ENCODE data around the gene ABR.
"Not testable (repeated sequence)": the region's sequence is repeated elsewhere in the genome, so short reads cannot be mapped to it uniquely, and the experiment has no call there.

The ABR gene

DNA sequence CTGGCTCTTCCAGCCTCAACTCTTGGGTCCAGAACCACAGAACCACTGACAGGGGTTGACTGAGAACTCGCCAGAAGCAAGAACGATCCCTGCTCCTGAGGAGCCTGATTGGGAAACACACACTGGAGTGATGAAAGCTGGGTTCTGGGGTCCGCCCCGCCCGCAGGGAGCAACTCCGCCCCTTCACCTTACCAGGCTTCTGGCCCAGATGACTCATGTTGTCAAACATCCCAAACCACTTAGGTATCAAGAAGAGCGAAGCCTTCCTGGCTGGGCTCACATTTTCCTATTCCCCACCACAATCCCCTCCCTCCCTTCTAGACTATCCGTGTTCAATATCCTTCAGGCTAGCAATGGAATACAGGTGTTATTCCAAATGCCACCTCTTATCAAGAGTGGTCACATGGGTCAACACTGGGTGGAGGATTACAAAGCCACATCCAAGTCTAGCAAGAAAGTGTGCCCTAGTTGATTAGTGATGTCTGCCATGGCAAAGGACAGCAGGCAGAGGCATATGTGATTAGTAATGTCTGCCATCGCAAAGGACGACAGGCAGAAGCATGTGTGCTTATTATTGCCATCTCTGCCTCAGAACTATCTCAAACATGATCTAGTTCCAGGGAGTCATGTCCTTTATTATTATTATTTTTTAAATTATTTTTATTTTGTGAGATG is 112.4 kb downstream of the ABR start:
- H3K36me3 ChIP-seq (ENCODE audit: control insufficient read depth in 2 of 2, insufficient read depth in 2 of 2, low read length in 2 of 2) = peaks cover 43 to 61% of the 10 kb centered on the region in 2 donors
- H3K4me1 ChIP-seq (ENCODE audit: control insufficient read depth, insufficient read depth, low read length) = no peaks in the 10 kb centered on the region
- no peaks in the 10 kb centered on the region for H3K9me3 ChIP-seq (ENCODE audit: control insufficient read depth in 2 of 2, low read length in 2 of 2)
- no peak overlapping the region for H3K27ac ChIP-seq (ENCODE audit: low read length)
- H3K27me3 ChIP-seq (ENCODE audit: control insufficient read depth in 1 of 2, insufficient read depth in 2 of 2, low read length in 2 of 2) = no peaks in the 10 kb centered on the region
- H3K9ac ChIP-seq (ENCODE audit: low read length in 2 of 2) = no peak overlapping the region
- no peak overlapping the region for H3K4me3 ChIP-seq (ENCODE audit: low read length in 2 of 2)

DNA sequence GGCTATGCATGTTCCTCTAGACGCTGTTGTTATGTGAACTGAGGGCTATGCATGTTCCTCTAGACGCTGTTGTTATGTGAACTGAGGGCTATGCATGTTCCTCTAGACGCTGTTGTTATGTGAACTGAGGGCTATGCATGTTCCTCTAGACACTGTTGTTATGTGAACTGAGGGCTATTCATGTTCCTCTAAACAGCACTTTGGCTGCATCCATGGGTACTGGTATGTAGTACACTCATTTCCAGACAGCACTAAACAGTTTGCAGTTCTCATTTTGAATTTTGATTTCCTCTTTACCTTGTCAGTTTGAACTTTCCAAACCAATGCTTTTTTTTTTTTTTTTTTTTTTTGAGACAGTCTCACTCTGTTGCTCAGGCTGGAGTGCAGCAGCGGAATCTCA is 114.4 kb downstream of the ABR start:
- H3K36me3 ChIP-seq (ENCODE audit: control insufficient read depth in 2 of 2, insufficient read depth in 2 of 2, low read length in 2 of 2) = peaks cover 41 to 55% of the 10 kb centered on the region in 2 donors
- not testable (repeated sequence) for H3K27ac ChIP-seq (ENCODE audit: low read length); H3K27me3 ChIP-seq (ENCODE audit: control insufficient read depth in 1 of 2, insufficient read depth in 2 of 2, low read length in 2 of 2); H3K9me3 ChIP-seq (ENCODE audit: control insufficient read depth in 2 of 2, low read length in 2 of 2); H3K4me1 ChIP-seq (ENCODE audit: control insufficient read depth, insufficient read depth, low read length); H3K9ac ChIP-seq (ENCODE audit: low read length in 2 of 2); H3K4me3 ChIP-seq (ENCODE audit: low read length in 2 of 2)

DNA sequence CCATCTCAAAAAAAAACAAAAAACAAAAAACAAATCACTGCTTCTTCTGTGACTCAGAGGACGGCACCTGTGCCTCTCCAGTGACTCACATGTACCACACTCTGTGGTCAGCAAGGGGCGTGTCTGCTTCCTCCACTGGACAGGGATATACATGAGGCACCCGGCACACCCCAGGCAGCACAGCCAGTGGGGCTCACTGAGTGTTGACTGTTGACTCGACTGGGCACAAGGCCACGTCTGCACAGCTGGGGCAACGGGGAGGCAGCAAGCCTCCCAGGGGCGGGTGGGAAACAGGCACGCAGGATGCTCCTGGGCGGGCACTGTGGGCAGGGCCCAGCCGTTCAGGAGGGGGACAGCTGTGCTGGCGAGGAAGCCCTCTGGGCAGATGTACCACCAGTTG is 118.8 kb downstream of the ABR start:
- Histone ChIP-seq H3K4me1 (ENCODE audit: control insufficient read depth, insufficient read depth, low read length) (peaks cover 6% of the 10 kb centered on the region), H3K27ac (ENCODE audit: low read length) (no peak overlapping the region), H3K27me3 (ENCODE audit: control insufficient read depth in 1 of 2, insufficient read depth in 2 of 2, low read length in 2 of 2) (no peaks in the 10 kb centered on the region), H3K9ac (ENCODE audit: low read length in 2 of 2) (no peak overlapping the region), H3K4me3 (ENCODE audit: low read length in 2 of 2) (no peak overlapping the region), H3K9me3 (ENCODE audit: control insufficient read depth in 2 of 2, low read length in 2 of 2) (no peaks in the 10 kb centered on the region), H3K36me3 (ENCODE audit: control insufficient read depth in 2 of 2, insufficient read depth in 2 of 2, low read length in 2 of 2) (peaks cover 33 to 47% of the 10 kb centered on the region in 2 donors)

DNA sequence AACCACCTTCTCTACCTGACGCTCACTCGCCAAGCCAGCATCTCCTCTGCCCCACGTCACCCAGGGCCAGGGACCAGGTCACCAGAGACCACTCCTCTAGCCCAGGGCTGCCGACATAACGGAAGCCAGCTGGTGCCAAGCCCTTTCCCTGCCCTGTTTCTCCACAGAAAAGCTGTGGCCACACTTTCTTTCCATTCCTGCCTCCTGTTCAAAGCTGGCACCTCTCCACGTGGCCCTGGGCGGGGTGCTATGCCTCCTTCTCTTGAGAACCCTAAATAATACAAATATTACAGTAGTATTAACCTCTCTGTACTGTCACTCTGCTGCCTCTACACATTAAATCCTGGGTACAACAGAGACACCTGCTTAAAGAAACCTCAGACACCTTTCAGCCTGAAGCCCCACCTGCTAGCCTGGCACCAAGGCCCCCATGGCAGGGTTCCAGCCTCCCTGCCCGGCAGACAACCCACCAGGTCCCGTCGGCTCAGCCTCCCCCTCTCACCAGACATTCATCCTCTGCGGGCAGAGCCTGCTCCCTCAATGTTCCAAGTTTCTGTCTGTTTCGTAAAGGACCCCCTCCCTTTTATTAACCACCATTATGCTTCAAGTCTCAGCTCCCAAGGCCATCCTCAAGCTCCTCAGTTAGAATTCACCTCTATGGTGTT is 120.5 kb downstream of the ABR start:
- H3K4me3 ChIP-seq (ENCODE audit: low read length in 2 of 2) = no peak overlapping the region
- H3K4me1 ChIP-seq (ENCODE audit: control insufficient read depth, insufficient read depth, low read length) = peaks cover 8% of the 10 kb centered on the region
- H3K9ac ChIP-seq (ENCODE audit: low read length in 2 of 2) = no peak overlapping the region
- H3K27ac ChIP-seq (ENCODE audit: low read length) = no peak overlapping the region
- no peaks in the 10 kb centered on the region for H3K9me3 ChIP-seq (ENCODE audit: control insufficient read depth in 2 of 2, low read length in 2 of 2)
- H3K27me3 ChIP-seq (ENCODE audit: control insufficient read depth in 1 of 2, insufficient read depth in 2 of 2, low read length in 2 of 2) = no peaks in the 10 kb centered on the region
- H3K36me3 ChIP-seq (ENCODE audit: control insufficient read depth in 2 of 2, insufficient read depth in 2 of 2, low read length in 2 of 2) = peaks cover 27 to 41% of the 10 kb centered on the region in 2 donors

DNA sequence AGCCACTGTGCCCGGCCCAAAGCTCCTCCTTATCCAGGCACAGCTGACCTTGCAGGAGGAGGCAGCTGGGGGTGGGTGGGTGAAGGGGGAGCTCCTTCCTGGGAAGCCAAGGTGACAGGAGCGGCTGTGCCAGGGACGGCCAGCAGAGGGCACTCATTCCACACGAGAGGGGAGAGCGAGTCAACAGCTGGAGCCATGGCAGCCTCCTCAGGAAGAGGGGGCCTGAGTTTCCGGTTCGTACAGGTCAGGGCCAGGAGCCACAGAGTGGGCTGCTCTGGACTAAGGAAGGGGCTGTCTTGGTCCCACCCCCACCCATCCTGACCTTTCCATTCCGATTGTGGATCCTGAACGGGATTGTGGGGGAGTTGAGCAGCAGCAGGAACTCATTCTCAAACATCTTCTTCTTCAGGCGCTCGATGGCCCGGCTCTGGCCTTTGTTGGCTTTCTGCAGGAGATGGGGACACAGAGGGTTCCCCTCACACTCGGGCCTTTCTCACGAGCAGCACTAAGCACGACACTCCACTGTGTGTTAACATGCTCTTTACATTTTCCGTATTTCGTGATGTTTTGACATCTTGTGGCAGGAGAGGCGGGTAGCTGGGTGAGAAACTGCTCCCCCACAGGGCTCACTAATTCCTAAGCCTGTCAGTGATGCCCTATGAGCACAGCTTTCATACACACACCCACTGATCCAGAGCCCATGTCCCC is 121.2 kb downstream of the ABR start:
- Histone ChIP-seq H3K9ac (ENCODE audit: low read length in 2 of 2) (no peak overlapping the region), H3K9me3 (ENCODE audit: control insufficient read depth in 2 of 2, low read length in 2 of 2) (no peaks in the 10 kb centered on the region), H3K36me3 (ENCODE audit: control insufficient read depth in 2 of 2, insufficient read depth in 2 of 2, low read length in 2 of 2) (peaks cover 33 to 45% of the 10 kb centered on the region in 2 donors), H3K27me3 (ENCODE audit: control insufficient read depth in 1 of 2, insufficient read depth in 2 of 2, low read length in 2 of 2) (no peaks in the 10 kb centered on the region), H3K27ac (ENCODE audit: low read length) (no peak overlapping the region), H3K4me3 (ENCODE audit: low read length in 2 of 2) (no peak overlapping the region), H3K4me1 (ENCODE audit: control insufficient read depth, insufficient read depth, low read length) (peaks cover 8% of the 10 kb centered on the region)

DNA sequence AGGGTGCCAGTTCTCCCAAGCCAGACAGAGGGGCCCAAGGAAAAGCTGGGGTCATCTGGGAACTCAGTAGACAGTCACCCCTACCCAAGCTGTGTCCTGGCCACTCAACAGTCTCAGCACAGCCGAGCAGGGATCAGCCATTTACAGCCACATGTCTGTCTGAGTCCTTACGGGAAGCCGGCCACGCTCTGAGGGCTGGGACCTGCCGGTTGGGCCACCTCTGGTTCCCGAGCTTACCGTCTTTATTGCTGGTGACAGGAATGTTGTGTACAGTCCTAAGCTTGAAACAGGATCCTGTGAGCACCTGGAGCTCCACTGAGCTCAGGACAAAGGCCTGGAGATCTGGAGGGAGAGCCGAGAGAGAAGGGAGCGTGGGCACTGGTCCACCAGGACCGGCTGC is 123.0 kb downstream of the ABR start:
- Histone ChIP-seq H3K9ac (ENCODE audit: low read length in 2 of 2) (no peak overlapping the region), H3K27me3 (ENCODE audit: control insufficient read depth in 1 of 2, insufficient read depth in 2 of 2, low read length in 2 of 2) (no peaks in the 10 kb centered on the region), H3K27ac (ENCODE audit: low read length) (no peak overlapping the region), H3K9me3 (ENCODE audit: control insufficient read depth in 2 of 2, low read length in 2 of 2) (no peaks in the 10 kb centered on the region), H3K4me3 (ENCODE audit: low read length in 2 of 2) (no peak overlapping the region), H3K4me1 (ENCODE audit: control insufficient read depth, insufficient read depth, low read length) (peaks cover 8% of the 10 kb centered on the region), H3K36me3 (ENCODE audit: control insufficient read depth in 2 of 2, insufficient read depth in 2 of 2, low read length in 2 of 2) (peaks cover 33 to 37% of the 10 kb centered on the region in 2 donors)

DNA sequence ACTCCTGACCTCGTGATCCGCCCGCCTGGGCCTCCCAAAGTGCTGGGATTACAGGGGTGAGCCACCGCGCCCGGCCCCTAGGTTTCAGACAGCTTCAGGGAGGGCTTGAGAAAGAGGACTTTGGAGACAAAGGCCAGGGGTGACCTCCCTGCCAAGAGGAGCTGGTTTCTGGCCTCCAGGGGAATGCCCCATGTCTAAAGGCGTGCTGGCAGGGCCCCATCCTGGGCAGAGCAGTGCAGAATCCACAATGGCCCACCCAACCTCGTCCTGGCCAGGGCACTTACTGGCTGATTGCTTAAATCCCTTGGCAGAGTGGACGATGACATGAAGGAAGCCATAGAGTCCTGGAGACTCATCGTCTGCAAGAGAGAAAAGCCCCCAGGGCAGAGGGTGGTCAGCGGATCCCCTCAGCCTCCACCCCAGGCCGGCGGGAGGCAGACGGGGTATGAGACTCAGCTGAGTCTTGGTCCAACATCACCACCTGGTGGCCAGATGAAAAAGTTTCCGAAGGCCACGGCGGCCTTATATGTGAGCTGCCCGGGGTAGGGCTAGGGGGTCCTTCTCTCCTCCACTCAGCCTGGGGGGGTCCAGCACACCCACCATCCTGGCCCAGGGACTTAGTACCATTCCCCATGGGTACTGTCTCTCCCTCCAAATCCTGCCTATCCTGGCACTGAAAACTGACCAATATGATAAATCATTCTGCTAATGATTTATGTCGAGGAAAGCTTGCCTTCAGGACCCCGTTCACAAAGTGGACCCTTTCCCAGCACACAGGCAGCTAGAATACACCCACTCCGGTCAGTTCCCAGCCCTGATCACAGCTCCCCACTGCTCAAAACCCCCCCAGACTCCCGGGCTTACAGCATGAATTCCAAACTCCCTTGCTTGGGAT is 123.8 kb downstream of the ABR start:
- Histone ChIP-seq H3K4me3 (ENCODE audit: low read length in 2 of 2) (no peak overlapping the region), H3K36me3 (ENCODE audit: control insufficient read depth in 2 of 2, insufficient read depth in 2 of 2, low read length in 2 of 2) (peaks cover 32 to 35% of the 10 kb centered on the region in 2 donors), H3K9me3 (ENCODE audit: control insufficient read depth in 2 of 2, low read length in 2 of 2) (no peaks in the 10 kb centered on the region), H3K4me1 (ENCODE audit: control insufficient read depth, insufficient read depth, low read length) (peaks cover 8% of the 10 kb centered on the region), H3K9ac (ENCODE audit: low read length in 2 of 2) (no peak overlapping the region), H3K27ac (ENCODE audit: low read length) (no peak overlapping the region), H3K27me3 (ENCODE audit: control insufficient read depth in 1 of 2, insufficient read depth in 2 of 2, low read length in 2 of 2) (no peaks in the 10 kb centered on the region)

DNA sequence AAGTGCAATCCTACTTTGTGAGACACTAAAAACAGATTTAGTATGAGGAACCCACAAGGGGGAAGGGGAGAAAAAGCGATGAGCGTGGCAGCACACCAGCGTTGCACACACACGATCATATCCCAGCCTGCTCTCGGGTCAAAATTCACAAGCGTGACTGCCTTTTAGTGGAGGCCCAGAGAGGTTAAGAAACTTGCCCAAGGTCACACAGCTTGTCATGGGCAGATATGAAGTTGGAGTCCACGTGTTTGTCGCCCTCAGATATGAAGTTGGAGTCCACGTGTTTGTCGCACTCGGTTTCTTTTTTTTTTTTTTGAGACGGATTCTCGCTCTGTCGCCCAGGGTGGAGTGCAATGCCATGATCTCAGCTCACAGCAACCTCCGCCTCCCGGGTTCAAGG is 124.5 kb downstream of the ABR start:
- peaks cover 8% of the 10 kb centered on the region for H3K4me1 ChIP-seq (ENCODE audit: control insufficient read depth, insufficient read depth, low read length)
- H3K27ac ChIP-seq (ENCODE audit: low read length) = no peak overlapping the region
- no peaks in the 10 kb centered on the region for H3K9me3 ChIP-seq (ENCODE audit: control insufficient read depth in 2 of 2, low read length in 2 of 2)
- H3K4me3 ChIP-seq (ENCODE audit: low read length in 2 of 2) = no peak overlapping the region
- H3K36me3 ChIP-seq (ENCODE audit: control insufficient read depth in 2 of 2, insufficient read depth in 2 of 2, low read length in 2 of 2) = peaks cover 34 to 37% of the 10 kb centered on the region in 2 donors
- H3K27me3 ChIP-seq (ENCODE audit: control insufficient read depth in 1 of 2, insufficient read depth in 2 of 2, low read length in 2 of 2) = no peaks in the 10 kb centered on the region
- H3K9ac ChIP-seq (ENCODE audit: low read length in 2 of 2) = no peak overlapping the region

DNA sequence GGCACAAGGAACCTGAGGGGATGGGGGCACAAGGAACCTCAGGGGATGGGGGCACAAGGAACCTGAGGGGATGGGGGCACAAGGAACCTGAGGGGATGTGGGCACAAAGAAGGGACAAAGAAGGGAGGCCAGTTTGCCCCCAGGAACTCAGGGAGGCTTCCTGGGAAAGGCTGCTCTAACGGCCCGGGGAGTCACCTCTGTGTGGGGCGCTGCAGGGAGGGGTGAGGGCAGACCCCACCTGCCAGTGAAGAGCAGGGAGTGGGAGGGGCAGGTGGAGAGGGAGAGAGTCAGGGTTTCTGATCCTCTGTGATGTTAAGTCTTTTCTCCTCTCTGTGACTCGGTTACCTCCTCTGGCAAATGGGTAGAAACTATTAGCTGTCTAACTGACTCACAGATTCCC is 125.1 kb downstream of the ABR start:
- Histone ChIP-seq H3K27me3 (ENCODE audit: control insufficient read depth in 1 of 2, insufficient read depth in 2 of 2, low read length in 2 of 2) (no peaks in the 10 kb centered on the region), H3K36me3 (ENCODE audit: control insufficient read depth in 2 of 2, insufficient read depth in 2 of 2, low read length in 2 of 2) (peaks cover 34 to 40% of the 10 kb centered on the region in 2 donors), H3K9ac (ENCODE audit: low read length in 2 of 2) (no peak overlapping the region), H3K4me1 (ENCODE audit: control insufficient read depth, insufficient read depth, low read length) (peaks cover 8% of the 10 kb centered on the region), H3K27ac (ENCODE audit: low read length) (no peak overlapping the region), H3K4me3 (ENCODE audit: low read length in 2 of 2) (no peak overlapping the region), H3K9me3 (ENCODE audit: control insufficient read depth in 2 of 2, low read length in 2 of 2) (no peaks in the 10 kb centered on the region)

DNA sequence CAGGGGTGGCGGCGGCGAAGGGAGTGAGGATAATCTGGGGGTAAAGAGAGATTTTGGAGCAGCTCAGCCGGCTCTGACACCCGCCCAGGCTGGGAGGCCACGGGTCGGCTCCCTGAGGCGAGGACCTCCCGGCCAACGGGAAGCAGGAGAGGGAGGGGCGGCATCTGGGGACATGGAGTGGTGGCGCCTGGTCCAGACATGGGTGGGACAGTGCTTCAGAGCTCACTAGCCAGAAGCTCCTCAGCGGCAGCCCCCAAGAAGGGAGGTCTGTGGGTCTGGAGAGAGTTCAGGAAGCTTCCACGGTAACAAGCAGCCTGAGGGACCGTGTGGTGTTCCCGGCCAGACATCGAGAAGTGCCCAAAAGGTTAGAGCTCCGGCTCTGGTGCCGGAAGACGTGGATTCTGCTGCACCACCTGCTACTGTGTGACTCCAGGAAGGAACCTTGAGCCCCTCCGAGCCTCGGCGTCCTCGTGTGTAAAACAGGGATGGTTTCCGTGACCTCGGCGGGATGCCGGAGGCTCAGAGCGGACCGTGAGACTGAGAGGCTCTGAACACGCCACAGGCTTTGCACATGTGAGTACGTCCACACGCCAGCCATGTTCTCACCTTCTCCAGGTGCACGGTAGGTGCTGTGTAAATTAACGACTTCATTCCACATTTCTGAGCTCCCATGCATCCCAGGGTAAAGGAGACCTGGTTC is 126.0 kb downstream of the ABR start:
- no peak overlapping the region for H3K4me3 ChIP-seq (ENCODE audit: low read length in 2 of 2)
- peaks cover 26 to 32% of the 10 kb centered on the region in 2 donors for H3K36me3 ChIP-seq (ENCODE audit: control insufficient read depth in 2 of 2, insufficient read depth in 2 of 2, low read length in 2 of 2)
- no peaks in the 10 kb centered on the region for H3K27me3 ChIP-seq (ENCODE audit: control insufficient read depth in 1 of 2, insufficient read depth in 2 of 2, low read length in 2 of 2)
- no peak overlapping the region for H3K9ac ChIP-seq (ENCODE audit: low read length in 2 of 2)
- no peak overlapping the region for H3K27ac ChIP-seq (ENCODE audit: low read length)
- peaks cover 9% of the 10 kb centered on the region for H3K4me1 ChIP-seq (ENCODE audit: control insufficient read depth, insufficient read depth, low read length)
- no peaks in the 10 kb centered on the region for H3K9me3 ChIP-seq (ENCODE audit: control insufficient read depth in 2 of 2, low read length in 2 of 2)
